ENCODE measurements around the gene IL12A.
A peak's percentile ranks its signal among the peaks of the same experiment; 100 is the strongest.

DNA sequence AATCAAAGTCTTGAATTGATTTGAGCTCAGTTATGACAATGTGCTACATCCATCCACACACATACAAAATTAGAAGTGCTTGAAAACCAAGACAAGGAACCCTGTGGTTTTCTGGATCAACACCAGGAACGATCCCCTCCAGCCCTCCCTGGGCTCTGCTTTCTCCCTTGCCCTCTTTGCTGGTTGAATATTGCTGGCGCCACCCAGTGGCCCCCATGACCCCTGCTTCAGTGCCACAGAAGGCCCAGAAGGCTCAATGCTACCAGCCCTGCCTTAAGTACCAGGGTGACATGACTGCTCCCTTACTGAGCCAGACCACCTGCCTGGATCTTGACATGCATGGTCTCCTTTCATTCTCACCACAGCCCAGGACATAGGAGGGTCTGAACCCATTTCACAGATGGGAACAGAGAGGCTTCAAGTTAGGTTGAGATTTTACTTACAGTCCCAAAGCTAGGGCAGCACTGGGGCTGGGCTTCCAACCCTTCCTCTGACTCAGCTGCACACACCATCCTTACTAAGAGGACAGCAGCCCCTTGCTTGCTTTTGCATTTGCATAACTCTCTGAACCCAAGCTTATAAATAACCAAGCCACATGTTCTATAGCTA, 15.0 kb downstream of the IL12A start:
- TF ChIP-seq CTCF (IDR thresholded peaks at IDR 0.05 in 2 of 3, conservative IDR thresholded peaks at IDR 0.05 in 1 of 3; ENCODE audit: control insufficient read depth in 2 of 3, extremely low read depth in 1 of 3, insufficient read depth in 1 of 3, low read depth in 3 of 3, low read length in 3 of 3) = peak; percentile 65 to 75 (median 75)
- TF ChIP-seq CREB1 (IDR thresholded peaks at IDR 0.05; ENCODE audit: low read depth) = no peak
- TF ChIP-seq GABPA (IDR thresholded peaks at IDR 0.05; ENCODE audit: low read depth) = no peak
- TF ChIP-seq IRF3 (IDR thresholded peaks at IDR 0.05) = no peak
- TF ChIP-seq ZBED1 (IDR thresholded peaks at IDR 0.05; ENCODE audit: borderline replicate concordance) = no peak
